Endothelial cell (in vitro differentiated cells): Measurements from ENCODE around the gene UBE2G2. TPM values are rescaled to one million over a fixed set of nuclear protein-coding genes. Genes with fewer than 3 reads are reported as not detected.

Source experiments
- DNase-seq: peaks from one replicate; pipeline ENCODE4 v3.0.0; 2021; ENCODE audit warnings: low spot score
- H3K27ac Mint-ChIP-seq: one replicate; pipeline ENCODE4 v1.8.0; 2021; ENCODE audit warnings: mixed read lengths, inconsistent platforms; ENCODE audit not compliant: unreplicated experiment
- H3K27me3 Mint-ChIP-seq: one replicate; pipeline ENCODE4 v1.8.0; 2021; ENCODE audit warnings: mild to moderate bottlenecking, moderate library complexity, mixed read lengths, inconsistent platforms; ENCODE audit not compliant: unreplicated experiment
- H3K36me3 Mint-ChIP-seq: one replicate; pipeline ENCODE4 v1.8.0; 2021; ENCODE audit warnings: mild to moderate bottlenecking, low read depth, mixed read lengths, inconsistent platforms; ENCODE audit not compliant: unreplicated experiment
- H3K4me1 Mint-ChIP-seq: one replicate; pipeline ENCODE4 v1.8.0; 2021; ENCODE audit warnings: mild to moderate bottlenecking, mixed read lengths, inconsistent platforms; ENCODE audit not compliant: unreplicated experiment
- H3K4me3 Mint-ChIP-seq: one replicate; pipeline ENCODE4 v1.8.0; 2021; ENCODE audit warnings: mild to moderate bottlenecking, mixed read lengths, inconsistent platforms; ENCODE audit not compliant: unreplicated experiment
- H3K9me3 Mint-ChIP-seq: one replicate; pipeline ENCODE4 v1.8.0; 2021; ENCODE audit warnings: mixed read lengths, inconsistent platforms; ENCODE audit not compliant: unreplicated experiment
- CTCF ChIP-seq: fragments of 200-600 bp; sonication (generic); IDR thresholded peaks from one replicate; pipeline ENCODE4 v1.5.0; 2021; ENCODE audit warnings: antibody characterized with exemption; ENCODE audit not compliant: unreplicated experiment
- long read RNA-seq: library from polyadenylated mRNA; unstranded; transcript quantifications from one replicate; pipeline ENCODE4 v2.0.0, GENCODE V29; 2020; ENCODE audit not compliant: unreplicated experiment
- total RNA-seq: library from RNA; stranded (reverse); fragmentation: NEBNext Ultra II Directional; extraction: Animal tissue kit (Norgen Biotek cat#: 25700); gene quantifications from one replicate; pipeline ENCODE4 v1.2.1, GENCODE V29; 2021; ENCODE audit not compliant: unreplicated experiment

The UBE2G2 gene, protein sequence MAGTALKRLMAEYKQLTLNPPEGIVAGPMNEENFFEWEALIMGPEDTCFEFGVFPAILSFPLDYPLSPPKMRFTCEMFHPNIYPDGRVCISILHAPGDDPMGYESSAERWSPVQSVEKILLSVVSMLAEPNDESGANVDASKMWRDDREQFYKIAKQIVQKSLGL
- 49.6 TPM for total RNA-seq
- long read RNA-seq, full-length matches to known transcripts, result 24 of 31 reads
- long read RNA-seq, partial matches to known transcripts, result 0 of 31 reads
- long read RNA-seq, other reads (novel, unspliced or antisense), result 7 of 31 reads

GRCh38 chr21:44801468-44802395, at the start of gene UBE2G2:
Gene UBE2G2, minus strand, starts transcription at chr21:44801820. Its CDS starts 72 bp downstream, at chr21:44801748.
- TF ChIP-seq CTCF, result peak; percentile 4
- Mint-ChIP-seq H3K36me3 (peaks cover 6% of the 10 kb centered on the region), H3K4me3 (peak within 1 kb of the TSS; percentile 95), H3K27me3 (peaks cover 7% of the 10 kb centered on the region), H3K9me3 (no peaks in the 10 kb centered on the region), H3K27ac (peak within 1 kb of the TSS; percentile 25), H3K4me1 (peaks cover 21% of the 10 kb centered on the region)
- peak; percentile 86 for DNase-seq

- peak overlapping the region; percentile 21 for H3K4me3 Mint-ChIP-seq
- no peaks in the 10 kb centered on the region for H3K9me3 Mint-ChIP-seq
- no peak for TF ChIP-seq CTCF
- H3K27me3 Mint-ChIP-seq, result peaks cover 6% of the 10 kb centered on the region
- H3K36me3 Mint-ChIP-seq, result peaks cover 47% of the 10 kb centered on the region
- no peak overlapping the region for H3K27ac Mint-ChIP-seq
- H3K4me1 Mint-ChIP-seq, result peaks cover 6% of the 10 kb centered on the region
- no peak for DNase-seq
Measured at GRCh38 chr21:44850905-44851657, 49.5 kb upstream of the UBE2G2 start.

DNA sequence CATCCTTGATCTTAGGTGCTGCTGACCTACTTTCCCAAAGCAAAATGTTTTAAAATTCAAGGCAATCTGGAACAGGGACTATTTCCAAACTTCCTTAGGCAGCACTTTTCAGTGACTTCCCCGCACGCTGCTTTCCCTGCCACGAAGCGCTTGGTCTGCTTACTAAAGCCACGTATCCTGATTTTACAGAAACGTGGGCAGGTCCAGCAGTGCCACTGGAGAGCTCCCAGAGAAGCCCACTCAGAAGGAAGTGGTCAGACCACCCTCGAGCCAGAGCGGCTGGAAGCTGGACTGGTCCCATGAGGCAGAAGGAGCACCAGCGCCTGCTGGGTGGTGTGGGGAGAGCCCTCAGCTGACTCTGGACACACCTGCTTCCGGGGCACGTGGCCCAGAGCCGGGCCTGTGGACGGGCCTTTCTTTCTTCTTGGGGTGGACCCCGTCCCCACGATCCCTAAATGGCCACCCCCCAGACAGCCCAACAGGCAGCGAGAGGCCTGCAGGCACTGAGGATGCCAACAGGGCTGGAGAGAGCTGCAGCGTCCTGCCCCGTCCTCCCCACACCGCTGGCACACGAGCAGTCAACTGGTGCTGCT, 48.7 kb upstream of the UBE2G2 start:
- Mint-ChIP-seq H3K27ac (no peak overlapping the region), H3K4me3 (no peak overlapping the region), H3K27me3 (peaks cover 6% of the 10 kb centered on the region), H3K4me1 (peaks cover 7% of the 10 kb centered on the region), H3K36me3 (peaks cover 40% of the 10 kb centered on the region), H3K9me3 (no peaks in the 10 kb centered on the region)
- no peak for DNase-seq
- TF ChIP-seq CTCF, result no peak

- Mint-ChIP-seq H3K27ac (no peak overlapping the region), H3K36me3 (peaks cover 34% of the 10 kb centered on the region), H3K4me1 (peaks cover 7% of the 10 kb centered on the region), H3K27me3 (peaks cover 7% of the 10 kb centered on the region), H3K9me3 (no peaks in the 10 kb centered on the region), H3K4me3 (no peak overlapping the region)
- no peak for TF ChIP-seq CTCF
- no peak for DNase-seq
Measured at GRCh38 chr21:44849616-44850130, 48.1 kb upstream of the UBE2G2 start.
